Subcutaneous adipose tissue (tissue), 4 donors: ENCODE data around the gene CARM1. TPM values are rescaled to one million over a fixed set of nuclear protein-coding genes. Genes with fewer than 3 reads are reported as not detected.

Source experiments
- total RNA-seq, 4 donors: library from RNA; depleted of rRNA; stranded (reverse); fragments of >200 nt; gene quantifications; one replicate each; pipeline ENCODE4 v1.1.0, GENCODE V29; 2016
- TF ChIP-seq, protein P1 (sequence below): fragments of 450-650 bp; IDR thresholded peaks from one replicate; pipeline ENCODE4 v1.5.1; 2016; ENCODE audit warnings: low read depth, mild to moderate bottlenecking, control low read depth, antibody characterized with exemption, moderate library complexity

CARM1 gene
- total RNA-seq, 4 donors from 2014 or later = 16.7 to 19.6 (median 18.4) TPM

DNA sequence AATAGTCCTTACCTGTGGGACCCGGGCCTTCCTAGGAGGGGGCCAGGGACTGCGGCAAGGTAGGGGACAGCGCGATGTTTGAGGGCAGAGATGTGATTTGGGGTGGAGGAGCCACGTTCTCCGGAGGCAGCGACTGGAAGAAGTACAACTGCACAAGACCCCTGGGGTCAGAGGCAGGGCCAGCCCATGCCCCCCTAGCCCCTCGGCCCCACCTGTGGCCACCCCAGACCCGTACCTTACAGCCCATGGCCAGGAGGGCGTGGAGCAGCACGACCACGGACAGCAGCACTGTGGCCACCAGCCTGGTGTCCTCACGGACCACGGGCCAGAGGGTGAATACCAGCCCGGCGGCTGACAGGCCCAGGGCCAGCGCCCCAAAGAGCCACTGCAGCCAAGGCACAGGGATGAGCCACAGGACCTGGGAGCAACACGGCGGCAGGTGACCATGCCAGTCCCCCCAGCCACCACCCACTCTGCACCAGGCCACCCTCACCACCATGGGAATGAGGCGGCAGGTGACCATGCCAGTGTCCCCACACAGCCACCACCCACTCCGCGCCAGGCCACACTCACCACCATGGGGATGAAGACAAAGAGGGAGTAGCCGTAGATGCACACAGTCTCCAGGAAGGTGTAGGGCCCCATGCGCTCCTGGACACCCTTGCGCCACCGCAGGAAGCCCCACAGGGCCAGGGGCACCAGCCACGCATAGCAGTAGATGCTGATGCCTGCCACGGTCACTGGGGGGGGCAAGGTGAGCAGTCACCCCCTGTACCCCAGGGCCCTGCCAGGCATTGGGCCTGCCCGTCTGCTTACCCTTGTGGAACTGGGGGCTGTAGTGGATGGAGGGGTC lies 52.1 kb downstream of the CARM1 start:
- TF ChIP-seq, protein P1, sequence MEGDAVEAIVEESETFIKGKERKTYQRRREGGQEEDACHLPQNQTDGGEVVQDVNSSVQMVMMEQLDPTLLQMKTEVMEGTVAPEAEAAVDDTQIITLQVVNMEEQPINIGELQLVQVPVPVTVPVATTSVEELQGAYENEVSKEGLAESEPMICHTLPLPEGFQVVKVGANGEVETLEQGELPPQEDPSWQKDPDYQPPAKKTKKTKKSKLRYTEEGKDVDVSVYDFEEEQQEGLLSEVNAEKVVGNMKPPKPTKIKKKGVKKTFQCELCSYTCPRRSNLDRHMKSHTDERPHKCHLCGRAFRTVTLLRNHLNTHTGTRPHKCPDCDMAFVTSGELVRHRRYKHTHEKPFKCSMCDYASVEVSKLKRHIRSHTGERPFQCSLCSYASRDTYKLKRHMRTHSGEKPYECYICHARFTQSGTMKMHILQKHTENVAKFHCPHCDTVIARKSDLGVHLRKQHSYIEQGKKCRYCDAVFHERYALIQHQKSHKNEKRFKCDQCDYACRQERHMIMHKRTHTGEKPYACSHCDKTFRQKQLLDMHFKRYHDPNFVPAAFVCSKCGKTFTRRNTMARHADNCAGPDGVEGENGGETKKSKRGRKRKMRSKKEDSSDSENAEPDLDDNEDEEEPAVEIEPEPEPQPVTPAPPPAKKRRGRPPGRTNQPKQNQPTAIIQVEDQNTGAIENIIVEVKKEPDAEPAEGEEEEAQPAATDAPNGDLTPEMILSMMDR = no peak

DNA sequence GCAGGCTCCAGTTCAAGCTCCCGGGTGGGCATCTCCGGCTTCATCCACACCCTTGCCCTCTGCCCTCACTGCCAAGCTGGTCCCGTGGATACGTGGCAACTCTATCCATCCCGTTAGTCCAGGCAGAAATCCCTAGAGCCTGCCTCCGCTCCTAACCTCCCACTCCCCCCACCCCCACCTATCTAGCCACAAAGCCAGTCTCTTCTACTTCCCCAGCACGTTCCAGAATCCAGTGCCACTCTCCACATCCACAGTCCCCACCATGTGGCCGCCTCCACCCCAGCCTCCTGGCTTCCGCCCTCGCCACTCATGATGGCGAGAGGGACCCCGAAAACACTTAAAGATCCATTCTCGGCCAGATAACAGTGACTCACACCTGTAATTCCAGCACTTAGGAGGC lies 53.2 kb downstream of the CARM1 start:
- TF ChIP-seq, protein P1 = no peak

- TF ChIP-seq, protein P1 = no peak
These were observed 56.6 kb downstream of the CARM1 start for GRCh38 chr19:10927730-10928562.

DNA sequence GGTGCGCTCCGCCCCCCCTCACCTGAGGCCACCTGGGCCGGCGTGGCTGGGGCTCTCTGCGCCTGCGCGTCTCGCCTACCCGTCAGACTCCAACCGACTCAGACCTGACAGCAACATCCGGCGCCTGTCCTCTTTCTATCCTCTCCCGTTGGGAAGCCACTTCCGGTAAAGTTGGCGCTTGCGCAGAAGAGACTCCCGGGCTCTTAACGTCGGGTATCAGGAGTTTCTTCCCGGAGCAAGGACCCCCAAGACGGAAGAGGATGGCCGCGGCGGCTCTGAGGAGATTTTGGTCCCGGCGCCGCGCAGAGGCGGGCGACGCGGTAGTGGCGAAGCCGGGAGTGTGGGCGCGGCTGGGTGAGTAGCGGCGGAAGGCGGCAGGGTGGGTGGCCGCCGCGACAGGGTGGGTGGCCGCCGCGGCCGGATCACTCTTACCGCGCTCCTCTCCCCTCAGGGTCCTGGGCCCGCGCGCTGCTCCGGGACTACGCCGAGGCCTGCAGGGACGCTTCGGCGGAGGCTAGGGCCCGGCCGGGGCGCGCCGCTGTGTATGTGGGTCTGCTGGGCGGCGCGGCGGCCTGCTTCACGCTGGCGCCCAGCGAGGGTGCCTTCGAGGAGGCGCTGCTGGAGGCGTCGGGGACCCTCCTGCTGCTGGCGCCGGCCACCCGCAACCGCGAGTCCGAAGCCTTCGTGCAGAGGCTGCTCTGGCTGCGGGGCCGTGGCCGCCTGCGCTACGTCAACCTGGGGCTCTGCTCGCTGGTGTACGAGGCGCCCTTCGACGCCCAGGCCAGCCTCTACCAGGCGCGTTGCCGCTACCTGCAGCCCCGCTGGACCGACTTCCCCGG lies 57.4 kb downstream of the CARM1 start, which contains the start of the genes TIMM29 and YIPF2:
TSS of gene TIMM29 (plus strand) at position 249 of the 839 bp plus-strand sequence. CDS start at position 261, 12 bp downstream.
TSS of gene YIPF2 (minus strand) at position 77 of the 839 bp plus-strand sequence. CDS start 229 bp downstream, outside the sequence.
- TF ChIP-seq, protein P1 = no peak

DNA sequence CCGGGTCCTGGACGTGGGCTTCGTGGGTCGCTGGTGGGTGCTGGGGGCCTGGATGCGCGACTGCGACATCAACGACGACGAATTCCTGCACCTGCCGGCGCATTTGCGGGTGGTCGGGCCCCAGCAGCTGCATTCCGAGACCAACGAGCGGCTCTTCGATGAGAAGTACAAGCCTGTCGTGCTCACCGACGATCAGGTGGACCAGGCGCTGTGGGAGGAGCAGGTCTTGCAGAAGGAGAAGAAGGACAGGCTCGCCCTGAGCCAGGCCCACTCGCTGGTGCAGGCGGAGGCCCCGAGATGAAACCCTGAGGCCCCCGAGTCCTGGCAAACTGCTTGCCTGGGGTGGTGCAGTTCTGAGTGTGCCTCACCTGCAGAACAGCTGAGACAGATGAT lies 58.0 kb downstream of the CARM1 start:
- TF ChIP-seq, protein P1 = no peak

DNA sequence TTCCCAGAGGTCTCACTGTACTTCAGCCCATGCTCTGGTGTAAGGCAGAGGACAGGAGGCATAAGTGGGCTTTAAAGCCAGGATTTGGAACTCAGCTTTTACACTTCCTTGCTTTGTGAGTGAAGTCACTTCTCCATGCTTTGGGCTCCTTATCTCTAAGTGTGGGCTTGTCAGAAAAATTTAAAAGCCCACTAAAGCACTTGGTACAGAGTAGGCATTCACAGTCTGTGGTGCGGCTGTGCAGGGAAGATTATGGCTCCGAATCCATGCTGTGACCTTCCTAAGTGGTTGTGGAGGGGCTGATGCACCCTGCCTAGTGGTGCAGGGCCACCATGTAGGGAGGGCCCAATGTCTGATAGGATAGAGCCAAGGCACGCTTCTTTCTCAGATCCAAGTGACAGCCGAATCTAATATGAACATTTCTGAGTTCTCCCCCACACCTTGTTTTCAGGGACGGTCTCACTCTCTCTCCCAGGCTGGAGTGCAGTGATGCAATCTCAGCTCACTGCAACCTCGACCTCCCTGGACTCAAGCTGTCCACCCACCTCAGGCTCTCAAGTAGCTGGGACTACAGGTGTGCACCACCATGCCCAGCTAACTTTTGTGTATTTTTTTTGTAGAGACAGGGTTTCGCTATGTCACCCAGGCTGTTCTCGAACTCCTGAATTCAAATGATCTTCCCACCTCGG lies 64.2 kb downstream of the CARM1 start:
- TF ChIP-seq, protein P1 = no peak
